Psoas muscle (tissue), 8 donors: ENCODE results near the gene LRRC4C. TPM values are rescaled to one million over a fixed set of nuclear protein-coding genes. Genes with fewer than 3 reads are reported as not detected.

Experiments used
- ATAC-seq, 4 donors: fragments of 200-7000 bp; cut with Tn5 transposase; one replicate each; pipeline ENCODE4 v1.9.1; 2020; ENCODE audit warnings: moderate library complexity in 3 of 4, mild to moderate bottlenecking in 2 of 4
- DNase-seq, 2 donors: peaks; one replicate each; pipeline ENCODE4 v3.0.0-alpha.2; 2020
- H3K27ac ChIP-seq: fragments of 200-600 bp; one replicate; pipeline ENCODE4 v1.8.0; 2022
- H3K27me3 ChIP-seq, 3 donors: fragments of 200-600 bp in 1 of 3; one replicate each; pipeline versions ENCODE4 v1.6.1 to v1.8.0; 2013 to 2022; ENCODE audit warnings: low read length in 2 of 3, mild to moderate bottlenecking in 2 of 3, moderate library complexity in 1 of 3; ENCODE audit not compliant: insufficient read depth in 3 of 3
- H3K36me3 ChIP-seq, 2 donors: fragments of 200-600 bp in 1 of 2; one replicate each; pipeline versions ENCODE4 v1.6.1 to v1.8.0; 2013 to 2022; ENCODE audit warnings: low read depth in 1 of 2, mild to moderate bottlenecking in 1 of 2, moderate library complexity in 1 of 2; ENCODE audit not compliant: insufficient read depth in 1 of 2
- H3K4me1 ChIP-seq: fragments of 200-600 bp; one replicate; pipeline ENCODE4 v1.8.0; 2022
- H3K4me3 ChIP-seq: fragments of 200-600 bp; one replicate; pipeline ENCODE4 v1.8.0; 2022; ENCODE audit warnings: mild to moderate bottlenecking
- H3K9me3 ChIP-seq: fragments of 200-600 bp; one replicate; pipeline ENCODE4 v1.8.0; 2022
- WGBS, 3 donors: extraction: QIAGEN DNeasy Blood & Tissue Kit; methylation state at CpG; one replicate each; pipeline versions ENCODE4 v1.1.6 to v1.1.7; 2013; 5-methylcytosine and 5-hydroxymethylcytosine counted together
- intact Hi-C, 2 donors: fragments of 100-400 bp; cut with DNase I; formaldehyde crosslinking; loops; one replicate each; pipeline versions ENCODE4 v1.11.0 to v1.14.2; 2022
- polyA plus RNA-seq, 3 donors: library from polyadenylated mRNA; stranded (reverse); fragments of 200-250 nt; gene quantifications; one replicate each; pipeline ENCODE4 v1.2.3, GENCODE V29; 2013
- total RNA-seq, 4 donors: library from RNA; stranded (reverse); fragmentation: NEBNext Ultra II Directional in 2 of 4; extraction: Animal tissue kit (Norgen Biotek cat#: 25700) in 2 of 4; gene quantifications; one replicate each; pipeline versions ENCODE4 v1.2.1 to v1.2.4, GENCODE V29; 2021 to 2023
- TF ChIP-seq, protein P1 (sequence below): fragments of 200-600 bp; IDR thresholded peaks from one replicate; pipeline ENCODE4 v1.8.0; 2022; ENCODE audit warnings: antibody characterized with exemption
- donor health status: healthy with polysubstance abuse.
- donor health status: DM: no; HTN: no; CAD: no; lungs with moderate emphysema.
- donor health status: Bipolar disorder and iron deficiency.
- donor health status: healthy.
- donor health status: DM: yes; HTN: yes; CAD: no.
- donor health status: DM: no; HTN: no; CAD: no.
- donor health status: DM: no; HTN: no; CAD: no.
- donor health status: DM: yes; HTN: yes; CAD: no.

Gene LRRC4C
- total and polyA plus RNA-seq, 7 donors: 0.04 to 0.34 (median 0.12) TPM; not detected in 1

DNA sequence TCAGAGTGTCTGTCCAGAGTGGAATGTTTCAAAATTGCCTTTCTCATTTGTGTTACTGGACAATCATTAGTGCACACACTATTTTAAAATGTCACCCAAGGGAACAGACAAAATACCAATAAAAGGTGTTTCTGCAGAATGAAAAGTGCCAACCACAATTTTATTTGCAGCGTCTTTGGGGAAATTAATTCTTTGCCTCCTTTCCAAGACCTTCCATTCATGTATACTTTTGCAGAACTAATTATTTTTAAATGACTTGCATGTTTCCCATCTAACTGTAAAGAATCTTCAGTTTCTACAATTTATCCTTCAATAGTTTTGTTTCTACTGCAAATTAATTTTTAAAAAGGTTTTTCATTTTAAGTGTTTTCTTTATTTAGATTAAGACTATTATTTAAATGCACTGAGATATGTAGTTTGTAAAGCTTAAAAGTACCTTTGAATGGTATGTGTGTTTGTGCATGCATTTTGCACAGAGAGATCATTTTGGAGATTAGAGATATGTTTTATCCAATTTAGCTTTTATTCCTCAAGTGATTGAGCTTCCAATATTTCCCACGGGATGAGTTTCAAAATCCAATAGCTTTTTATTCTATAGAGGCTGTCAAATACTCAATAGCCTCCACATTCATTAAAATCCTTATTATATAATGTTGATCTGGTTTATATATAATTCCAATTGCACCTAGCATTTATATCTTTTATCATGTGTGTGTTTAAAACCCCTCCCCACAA is 1235.7 kb downstream of the LRRC4C start:
- no peaks in the 10 kb centered on the region for H3K36me3 ChIP-seq
- no peak overlapping the region for H3K4me3 ChIP-seq
- H3K27me3 ChIP-seq: no peaks in the 10 kb centered on the region
- DNase-seq (no peak), ATAC-seq (no peak)
- no peak overlapping the region for H3K27ac ChIP-seq
- TF ChIP-seq, protein P1, sequence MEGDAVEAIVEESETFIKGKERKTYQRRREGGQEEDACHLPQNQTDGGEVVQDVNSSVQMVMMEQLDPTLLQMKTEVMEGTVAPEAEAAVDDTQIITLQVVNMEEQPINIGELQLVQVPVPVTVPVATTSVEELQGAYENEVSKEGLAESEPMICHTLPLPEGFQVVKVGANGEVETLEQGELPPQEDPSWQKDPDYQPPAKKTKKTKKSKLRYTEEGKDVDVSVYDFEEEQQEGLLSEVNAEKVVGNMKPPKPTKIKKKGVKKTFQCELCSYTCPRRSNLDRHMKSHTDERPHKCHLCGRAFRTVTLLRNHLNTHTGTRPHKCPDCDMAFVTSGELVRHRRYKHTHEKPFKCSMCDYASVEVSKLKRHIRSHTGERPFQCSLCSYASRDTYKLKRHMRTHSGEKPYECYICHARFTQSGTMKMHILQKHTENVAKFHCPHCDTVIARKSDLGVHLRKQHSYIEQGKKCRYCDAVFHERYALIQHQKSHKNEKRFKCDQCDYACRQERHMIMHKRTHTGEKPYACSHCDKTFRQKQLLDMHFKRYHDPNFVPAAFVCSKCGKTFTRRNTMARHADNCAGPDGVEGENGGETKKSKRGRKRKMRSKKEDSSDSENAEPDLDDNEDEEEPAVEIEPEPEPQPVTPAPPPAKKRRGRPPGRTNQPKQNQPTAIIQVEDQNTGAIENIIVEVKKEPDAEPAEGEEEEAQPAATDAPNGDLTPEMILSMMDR: no peak
- intact Hi-C loops: no loop called here
- H3K4me1 ChIP-seq: no peaks in the 10 kb centered on the region
- 72 to 93% (median 78%) methylated on average over 2 of the region's 2 CpGs for WGBS, 3 donors
- no peaks in the 10 kb centered on the region for H3K9me3 ChIP-seq

DNA sequence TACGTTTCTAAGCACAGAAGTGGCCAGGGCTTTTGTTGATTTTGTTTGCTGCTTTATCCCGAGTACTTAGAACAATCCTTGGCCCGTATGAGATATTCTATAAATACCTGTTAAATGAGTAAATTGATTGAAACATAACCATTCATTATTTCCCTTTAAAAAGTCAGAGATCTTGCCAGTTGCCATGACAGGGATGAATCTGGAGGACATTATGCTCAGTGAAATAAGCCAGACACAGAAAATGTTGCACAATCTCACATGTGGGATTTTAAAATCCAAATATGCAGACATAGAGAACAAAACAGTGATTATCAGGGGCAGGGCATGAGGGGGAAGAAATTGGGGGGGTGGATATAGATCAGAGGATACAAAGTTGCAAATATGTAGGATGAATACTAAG is 1240.1 kb downstream of the LRRC4C start:
- TF ChIP-seq, protein P1: no peak
- Histone ChIP-seq H3K4me3 (no peak overlapping the region), H3K4me1 (no peaks in the 10 kb centered on the region), H3K27me3 (no peaks in the 10 kb centered on the region), H3K36me3 (no peaks in the 10 kb centered on the region), H3K27ac (no peak overlapping the region), H3K9me3 (no peaks in the 10 kb centered on the region)
- peak in 1 of 4 donors; percentile 46 for ATAC-seq
- intact Hi-C loops: no loop called here
- WGBS, 3 donors: 40 to 55% (median 55%) methylated on average over 3 of the region's 3 CpGs
- no peak for DNase-seq

DNA sequence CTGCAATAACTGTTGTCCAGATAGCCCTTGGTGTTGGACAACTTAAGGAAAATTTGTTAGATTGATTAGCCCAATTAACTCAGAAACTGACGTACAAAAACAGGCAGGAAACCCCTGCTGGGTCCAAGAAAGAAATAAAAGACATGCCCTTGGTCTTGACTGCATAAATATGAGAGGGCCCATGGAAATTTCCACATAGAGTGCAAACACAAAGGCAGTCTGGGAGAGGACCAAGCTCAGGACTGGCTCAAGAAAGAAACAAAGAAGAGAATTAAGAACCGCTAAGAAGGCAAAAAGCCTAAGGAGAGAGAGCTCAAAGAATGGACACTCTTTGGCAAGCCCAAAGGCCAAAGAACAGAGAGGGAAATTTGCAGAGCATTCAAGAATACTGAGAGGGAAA is 1243.9 kb downstream of the LRRC4C start:
- TF ChIP-seq, protein P1: no peak
- H3K4me1 ChIP-seq: no peaks in the 10 kb centered on the region
- intact Hi-C loops: no loop called here
- ATAC-seq: no peak
- no peaks in the 10 kb centered on the region for H3K36me3 ChIP-seq
- WGBS, 3 donors: 59 to 67% (median 61%) methylated on average over 2 of the region's 2 CpGs
- no peaks in the 10 kb centered on the region for H3K9me3 ChIP-seq
- H3K27me3 ChIP-seq: no peaks in the 10 kb centered on the region
- no peak for DNase-seq
- H3K4me3 ChIP-seq: no peak overlapping the region
- no peak overlapping the region for H3K27ac ChIP-seq

DNA sequence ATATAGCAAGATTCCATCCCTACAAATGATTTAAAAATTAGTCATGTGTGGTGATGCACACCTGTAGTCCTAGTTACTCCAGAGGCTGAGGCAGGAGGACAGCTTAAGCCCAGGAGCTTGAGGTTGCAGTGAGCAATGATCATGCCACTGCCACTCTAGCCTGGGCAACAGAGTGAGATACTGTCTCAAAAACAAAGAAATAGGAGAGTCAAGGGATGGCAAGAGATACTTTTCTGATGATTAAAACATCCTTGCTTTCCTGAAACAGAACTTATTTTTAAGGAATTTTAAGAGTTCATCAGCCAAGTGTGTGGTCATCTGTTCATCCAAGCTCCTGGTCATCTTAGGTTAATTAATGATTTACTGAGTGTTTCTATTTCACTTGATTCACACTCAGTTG is 1252.0 kb downstream of the LRRC4C start:
- intact Hi-C loops: no loop called here
- ATAC-seq (no peak), DNase-seq (no peak)
- no peak overlapping the region for H3K4me3 ChIP-seq
- no peaks in the 10 kb centered on the region for H3K36me3 ChIP-seq
- TF ChIP-seq, protein P1: no peak
- H3K27me3 ChIP-seq: no peaks in the 10 kb centered on the region
- H3K4me1 ChIP-seq: no peaks in the 10 kb centered on the region
- H3K27ac ChIP-seq: no peak overlapping the region
- no peaks in the 10 kb centered on the region for H3K9me3 ChIP-seq

DNA sequence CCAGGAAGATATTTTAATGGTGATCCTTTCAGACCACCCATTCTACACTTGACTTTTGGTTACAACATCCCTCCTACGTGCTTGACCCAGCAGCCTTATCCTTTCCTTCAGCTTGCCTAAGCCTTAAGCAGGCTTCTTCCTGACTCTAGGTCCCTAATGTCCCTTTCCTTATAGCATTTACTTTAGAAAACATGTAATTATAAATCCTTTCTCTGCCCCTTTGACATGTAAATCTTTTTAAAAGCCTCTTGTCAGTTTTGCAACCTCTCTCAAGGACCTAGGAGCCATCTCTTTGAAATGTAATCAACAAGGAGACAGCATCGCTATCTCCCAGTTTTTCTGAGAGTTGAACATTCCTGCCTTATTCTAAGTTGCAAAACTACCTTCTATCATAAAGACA is 1255.2 kb downstream of the LRRC4C start:
- no peak overlapping the region for H3K4me3 ChIP-seq

More for the DNA sequence above, 1255.2 kb downstream of the LRRC4C start:
- no peaks in the 10 kb centered on the region for H3K9me3 ChIP-seq
- 58 to 67% (median 65%) methylated on average over 2 of the region's 2 CpGs for WGBS, 3 donors
- H3K27me3 ChIP-seq: no peaks in the 10 kb centered on the region
- no peak for DNase-seq
- no peaks in the 10 kb centered on the region for H3K4me1 ChIP-seq
- no peak overlapping the region for H3K27ac ChIP-seq
- intact Hi-C loops: no loop called here
- no peak for ATAC-seq
- H3K36me3 ChIP-seq: no peaks in the 10 kb centered on the region
- TF ChIP-seq, protein P1: no peak
